GM10266 (cell line): ENCODE results near the gene MRNIP.

Experiments
- DNase-seq: peaks from one replicate; pipeline ENCODE4 v3.0.0; 2012; ENCODE audit errors: extremely low spot score
- CTCF ChIP-seq: IDR thresholded peaks from 2 replicates; pipeline ENCODE4 v1.5.1; 2012; ENCODE audit warnings: mild to moderate bottlenecking, low read depth; ENCODE audit not compliant: control insufficient read depth, insufficient read depth; ENCODE audit errors: missing control alignments

MRNIP gene

GRCh38 chr5:179798144-179798770 lies 60.4 kb downstream of the MRNIP start:
- no peak for TF ChIP-seq CTCF
- no peak for DNase-seq

- DNase-seq = no peak
- TF ChIP-seq CTCF = no peak
These were observed 60.9 kb downstream of the MRNIP start for GRCh38 chr5:179797741-179798140.

- DNase-seq = no peak
- no peak for TF ChIP-seq CTCF
These were observed 61.6 kb downstream of the MRNIP start for GRCh38 chr5:179796877-179797608.

- peak; percentile 97 for TF ChIP-seq CTCF
- peak; percentile 91 for DNase-seq
These were observed 62.5 kb downstream of the MRNIP start for GRCh38 chr5:179795863-179796833.

GRCh38 chr5:179795049-179795862 lies 63.4 kb downstream of the MRNIP start:
- no peak for TF ChIP-seq CTCF
- DNase-seq = no peak

- no peak for TF ChIP-seq CTCF
- DNase-seq = no peak
These were observed 64.0 kb downstream of the MRNIP start for GRCh38 chr5:179794575-179794974.
